K562 (cell line): Measurements from ENCODE around the gene EMX1. TPM values are rescaled to one million over a fixed set of nuclear protein-coding genes. Genes with fewer than 3 reads are reported as not detected.
A peak's percentile ranks its signal among the peaks of the same experiment; 100 is the strongest.

ENCODE experiments used
- CTCF ChIP-seq, 3 experiments: IDR thresholded peaks in 2 of 3; conservative IDR thresholded peaks in 1 of 3; 2 replicates each; pipeline ENCODE4 v1.5.1; 2011 to 2012; ENCODE audit warnings: low read length in 3 of 3, mild to moderate bottlenecking in 3 of 3, control low read depth in 2 of 3, improper control_type of control experiment in 1 of 3, inconsistent platforms in 1 of 3, low read depth in 1 of 3, mixed read lengths in 1 of 3, moderate library complexity in 1 of 3; ENCODE audit not compliant: insufficient read depth in 2 of 3
- E2F3 ChIP-seq: fragments of 250-450 bp; sonication (Bioruptor Pico); IDR thresholded peaks from 2 replicates; pipeline ENCODE4 v1.4.0; 2020; ENCODE audit warnings: mild to moderate bottlenecking
- EZH2 ChIP-seq: IDR thresholded peaks from 2 replicates; pipeline ENCODE4 v1.6.1; 2012; ENCODE audit warnings: low read depth, mild to moderate bottlenecking, inconsistent platforms, low read length, borderline replicate concordance
- FOXK1 ChIP-seq: sonication (generic); formaldehyde crosslinking; IDR thresholded peaks from 2 replicates; pipeline ENCODE4 v1.8.0; 2022; ENCODE audit warnings: missing genetic modification reagents, mild to moderate bottlenecking, borderline replicate concordance
- FOXM1 ChIP-seq, 2 experiments: fragments of 450-650 bp in 1 of 2; sonication (generic) in 1 of 2; formaldehyde crosslinking in 1 of 2; IDR thresholded peaks; 2 replicates each; pipeline versions ENCODE4 v1.6.1 to v1.9.0; 2017 to 2022; ENCODE audit warnings: low read depth in 2 of 2, mild to moderate bottlenecking in 2 of 2, missing genetic modification reagents in 1 of 2, moderate library complexity in 1 of 2
- GTF2E2 ChIP-seq: fragments of 200-800 bp; sonication (Bioruptor generic); IDR thresholded peaks from 2 replicates; pipeline ENCODE4 v1.6.1; 2016; ENCODE audit warnings: missing genetic modification characterization, missing compliant biosample characterization
- NR3C1 ChIP-seq: sonication (generic); formaldehyde crosslinking; IDR thresholded peaks from 2 replicates; pipeline ENCODE4 v1.8.1; 2022; ENCODE audit warnings: missing genetic modification reagents
- OTX1 ChIP-seq: fragments of 450-650 bp; formaldehyde crosslinking; IDR thresholded peaks from 2 replicates; pipeline ENCODE4 v1.4.0; 2022; ENCODE audit warnings: mild to moderate bottlenecking
- PHB2 ChIP-seq: fragments of 450-650 bp; IDR thresholded peaks from 2 replicates; pipeline ENCODE4 v1.6.1; 2017; ENCODE audit warnings: low read depth
- RAD21 ChIP-seq, 2 experiments: fragments of 250-450 bp in 1 of 2; fragments of 450-650 bp in 1 of 2; sonication (Bioruptor Pico) in 1 of 2; formaldehyde crosslinking in 1 of 2; IDR thresholded peaks in 1 of 2; conservative IDR thresholded peaks in 1 of 2; 2 replicates each; pipeline versions ENCODE4 v1.4.0 to v1.8.0; 2020 to 2022; ENCODE audit warnings: mild to moderate bottlenecking in 2 of 2, moderate library complexity in 1 of 2
- RCOR1 ChIP-seq, 2 experiments: IDR thresholded peaks; 2 replicates each; pipeline ENCODE4 v1.6.1; 2012; ENCODE audit warnings: low read depth in 2 of 2, low read length in 2 of 2, borderline replicate concordance in 1 of 2, improper control_type of control experiment in 1 of 2
- RFX1 ChIP-seq: fragments of 450-650 bp; IDR thresholded peaks from 2 replicates; pipeline ENCODE4 v1.6.1; 2016; ENCODE audit warnings: mild to moderate bottlenecking, moderate library complexity
- RFX5 ChIP-seq: IDR thresholded peaks from 2 replicates; pipeline ENCODE4 v1.6.1; 2011; ENCODE audit warnings: low read depth, mild to moderate bottlenecking, improper control_type of control experiment, low read length
- ZBTB17 ChIP-seq: fragments of 450-650 bp; formaldehyde crosslinking; IDR thresholded peaks from 2 replicates; pipeline ENCODE4 v1.4.0; 2020; ENCODE audit warnings: mild to moderate bottlenecking
- ZFP36 ChIP-seq: fragments of 150-350 bp; IDR thresholded peaks from 2 replicates; pipeline ENCODE4 v1.6.1; 2018; ENCODE audit warnings: low read length, low read depth; ENCODE audit not compliant: partially characterized antibody
- ZNF133 ChIP-seq: fragments of 250-450 bp; sonication (Bioruptor Pico); IDR thresholded peaks from 2 replicates; pipeline ENCODE4 v1.4.0; 2020; ENCODE audit warnings: mild to moderate bottlenecking
- ZNF436 ChIP-seq: fragments of 250-450, 450-650 bp; sonication (Bioruptor Pico); formaldehyde crosslinking; IDR thresholded peaks from 2 replicates; pipeline ENCODE4 v1.7.0; 2020; ENCODE audit warnings: mild to moderate bottlenecking
- ZNF589 ChIP-seq: fragments of 200-800 bp; sonication (Bioruptor generic); IDR thresholded peaks from 2 replicates; pipeline ENCODE4 v1.6.1; 2016; ENCODE audit warnings: low read depth, missing genetic modification characterization, missing compliant biosample characterization
- ZNF766 ChIP-seq: fragments of 200-800 bp; sonication (Bioruptor generic); conservative IDR thresholded peaks from 2 replicates; pipeline ENCODE4 v1.6.1; 2016; ENCODE audit warnings: missing genetic modification characterization, missing compliant biosample characterization
- polyA plus RNA-seq, 8 experiments: library from polyadenylated mRNA; depleted of rRNA in 4 of 8; stranded (reverse) in 5 of 8; unstranded in 3 of 8; fragments of >200 nt; fragmentation: Nextera tagmentation in 2 of 8; fragmentation: Illumina TruSeq in 1 of 8; extraction: Ambion mirVana in 2 of 8; extraction: Trizol in 1 of 8; gene quantifications; 2 replicates each; pipeline versions ENCODE4 v1.2.1 to v1.2.3, GENCODE V29; 2011 to 2014; ENCODE audit warnings: inconsistent platforms in 1 of 8, missing spikeins in 1 of 8
- total RNA-seq, 7 experiments: library from RNA; depleted of rRNA in 6 of 7; stranded (reverse); fragments of >200 nt in 6 of 7; fragmentation: Illumina TruSeq in 2 of 7; extraction: Trizol in 2 of 7; gene quantifications; 2 replicates each; pipeline versions ENCODE4 v1.2.1 to v1.2.3, GENCODE V29; 2011 to 2021; ENCODE audit warnings: low replicate concordance in 1 of 7
- TF ChIP-seq, protein P1 (sequence below): fragments of 200-800 bp; sonication (Bioruptor generic); IDR thresholded peaks from 2 replicates; pipeline ENCODE4 v1.6.1; 2017; ENCODE audit warnings: missing genetic modification characterization, missing compliant biosample characterization
- TF ChIP-seq, protein P2 (sequence below): sonication (generic); formaldehyde crosslinking; IDR thresholded peaks from 2 replicates; pipeline ENCODE4 v1.9.0; 2022; ENCODE audit warnings: mild to moderate bottlenecking, missing genetic modification reagents
- TF ChIP-seq, protein P3 (sequence below): fragments of 450-650 bp; IDR thresholded peaks from 2 replicates; pipeline ENCODE4 v1.6.1; 2016; ENCODE audit warnings: mild to moderate bottlenecking

Gene EMX1
- total and polyA plus RNA-seq, 9 of the 15 experiments (the other 6 are each of a cell fraction or from before 2014, with no cell fraction given): 0.10 to 0.32 (median 0.21) TPM; not detected in 6

GRCh38 chr2:72887740-72888437, 29.4 kb upstream of the EMX1 start (continued):
- peak; percentile 91 to 97 (median 94) for TF ChIP-seq CTCF (IDR thresholded peaks at IDR 0.05 in 2 of 3, conservative IDR thresholded peaks at IDR 0.05 in 1 of 3; ENCODE audit: insufficient read depth in 2 of 3, low read depth in 1 of 3, low read length in 3 of 3)
- TF ChIP-seq RAD21 (CRISPR knock-in tag; conservative IDR thresholded peaks at IDR 0.05 in 1 of 2, IDR thresholded peaks at IDR 0.05 in 1 of 2): peak; percentile 41 to 64
- TF ChIP-seq GTF2E2: no peak
- TF ChIP-seq OTX1 (CRISPR knock-in tag): no peak
- TF ChIP-seq EZH2: no peak
- no peak for TF ChIP-seq ZFP36
- TF ChIP-seq NR3C1 (CRISPR knock-in tag): no peak
- TF ChIP-seq ZNF436 (CRISPR knock-in tag): no peak
- no peak for TF ChIP-seq ZNF133 (CRISPR knock-in tag)
- no peak for TF ChIP-seq FOXM1 (IDR thresholded peaks at IDR 0.05; ENCODE audit: low read depth)
- no peak for TF ChIP-seq FOXM1 (CRISPR knock-in tag; IDR thresholded peaks at IDR 0.05; ENCODE audit: low read depth)
- peak in 1 of 2 experiments; percentile 61; a peak in 1 of 4 replicates for TF ChIP-seq RCOR1 (IDR thresholded peaks at IDR 0.05; ENCODE audit: borderline replicate concordance in 1 of 2, low read depth in 2 of 2, low read length in 2 of 2)
- TF ChIP-seq ZNF766 (CRISPR knock-in tag): no peak
- TF ChIP-seq, protein P1, sequence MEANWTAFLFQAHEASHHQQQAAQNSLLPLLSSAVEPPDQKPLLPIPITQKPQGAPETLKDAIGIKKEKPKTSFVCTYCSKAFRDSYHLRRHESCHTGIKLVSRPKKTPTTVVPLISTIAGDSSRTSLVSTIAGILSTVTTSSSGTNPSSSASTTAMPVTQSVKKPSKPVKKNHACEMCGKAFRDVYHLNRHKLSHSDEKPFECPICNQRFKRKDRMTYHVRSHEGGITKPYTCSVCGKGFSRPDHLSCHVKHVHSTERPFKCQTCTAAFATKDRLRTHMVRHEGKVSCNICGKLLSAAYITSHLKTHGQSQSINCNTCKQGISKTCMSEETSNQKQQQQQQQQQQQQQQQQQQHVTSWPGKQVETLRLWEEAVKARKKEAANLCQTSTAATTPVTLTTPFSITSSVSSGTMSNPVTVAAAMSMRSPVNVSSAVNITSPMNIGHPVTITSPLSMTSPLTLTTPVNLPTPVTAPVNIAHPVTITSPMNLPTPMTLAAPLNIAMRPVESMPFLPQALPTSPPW (CRISPR knock-in tag): no peak
- no peak for TF ChIP-seq ZNF589
- TF ChIP-seq ZBTB17 (CRISPR knock-in tag): no peak
- TF ChIP-seq, protein P2, sequence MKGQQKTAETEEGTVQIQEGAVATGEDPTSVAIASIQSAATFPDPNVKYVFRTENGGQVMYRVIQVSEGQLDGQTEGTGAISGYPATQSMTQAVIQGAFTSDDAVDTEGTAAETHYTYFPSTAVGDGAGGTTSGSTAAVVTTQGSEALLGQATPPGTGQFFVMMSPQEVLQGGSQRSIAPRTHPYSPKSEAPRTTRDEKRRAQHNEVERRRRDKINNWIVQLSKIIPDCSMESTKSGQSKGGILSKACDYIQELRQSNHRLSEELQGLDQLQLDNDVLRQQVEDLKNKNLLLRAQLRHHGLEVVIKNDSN: no peak
- no peak for TF ChIP-seq FOXK1 (CRISPR knock-in tag)
- TF ChIP-seq, protein P3, sequence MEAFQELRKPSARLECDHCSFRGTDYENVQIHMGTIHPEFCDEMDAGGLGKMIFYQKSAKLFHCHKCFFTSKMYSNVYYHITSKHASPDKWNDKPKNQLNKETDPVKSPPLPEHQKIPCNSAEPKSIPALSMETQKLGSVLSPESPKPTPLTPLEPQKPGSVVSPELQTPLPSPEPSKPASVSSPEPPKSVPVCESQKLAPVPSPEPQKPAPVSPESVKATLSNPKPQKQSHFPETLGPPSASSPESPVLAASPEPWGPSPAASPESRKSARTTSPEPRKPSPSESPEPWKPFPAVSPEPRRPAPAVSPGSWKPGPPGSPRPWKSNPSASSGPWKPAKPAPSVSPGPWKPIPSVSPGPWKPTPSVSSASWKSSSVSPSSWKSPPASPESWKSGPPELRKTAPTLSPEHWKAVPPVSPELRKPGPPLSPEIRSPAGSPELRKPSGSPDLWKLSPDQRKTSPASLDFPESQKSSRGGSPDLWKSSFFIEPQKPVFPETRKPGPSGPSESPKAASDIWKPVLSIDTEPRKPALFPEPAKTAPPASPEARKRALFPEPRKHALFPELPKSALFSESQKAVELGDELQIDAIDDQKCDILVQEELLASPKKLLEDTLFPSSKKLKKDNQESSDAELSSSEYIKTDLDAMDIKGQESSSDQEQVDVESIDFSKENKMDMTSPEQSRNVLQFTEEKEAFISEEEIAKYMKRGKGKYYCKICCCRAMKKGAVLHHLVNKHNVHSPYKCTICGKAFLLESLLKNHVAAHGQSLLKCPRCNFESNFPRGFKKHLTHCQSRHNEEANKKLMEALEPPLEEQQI: no peak
- no peak for TF ChIP-seq RFX5
- TF ChIP-seq PHB2: no peak
- no peak for TF ChIP-seq E2F3
- no peak for TF ChIP-seq RFX1
